HEK293T (cell line): ENCODE results near the gene CEND1.

Experiments used
- ARNT ChIP-seq: fragments of 450-650 bp; IDR thresholded peaks from 2 replicates; pipeline ENCODE4 v1.6.1; 2017; ENCODE audit warnings: mild to moderate bottlenecking
- BHLHE40 ChIP-seq: fragments of 450-650 bp; IDR thresholded peaks from 2 replicates; pipeline ENCODE4 v1.6.1; 2016; ENCODE audit warnings: mild to moderate bottlenecking, moderate library complexity, borderline replicate concordance
- ELF4 ChIP-seq: fragments of 450-650 bp; IDR thresholded peaks from 2 replicates; pipeline ENCODE4 v1.6.1; 2017; ENCODE audit warnings: antibody characterized with exemption
- FOXA1 ChIP-seq: fragments of 450-650 bp; IDR thresholded peaks from 2 replicates; pipeline ENCODE4 v1.6.1; 2016; ENCODE audit warnings: mild to moderate bottlenecking
- FOXK2 ChIP-seq: fragments of 450-650 bp; IDR thresholded peaks from 2 replicates; pipeline ENCODE4 v1.6.1; 2016; ENCODE audit warnings: mild to moderate bottlenecking
- FOXM1 ChIP-seq: fragments of 450-650 bp; IDR thresholded peaks from 2 replicates; pipeline ENCODE4 v1.6.1; 2017; ENCODE audit warnings: mild to moderate bottlenecking, borderline replicate concordance
- HDGF ChIP-seq: fragments of 450-650 bp; IDR thresholded peaks from 2 replicates; pipeline ENCODE4 v1.6.1; 2017; ENCODE audit warnings: antibody characterized with exemption, borderline replicate concordance
- LEF1 ChIP-seq: fragments of 450-650 bp; IDR thresholded peaks from 2 replicates; pipeline ENCODE4 v1.6.1; 2017; ENCODE audit warnings: mild to moderate bottlenecking, borderline replicate concordance
- NFRKB ChIP-seq: fragments of 450-650 bp; IDR thresholded peaks from 2 replicates; pipeline ENCODE4 v1.6.1; 2016; ENCODE audit warnings: mild to moderate bottlenecking, moderate library complexity
- PKNOX1 ChIP-seq: fragments of 450-650 bp; IDR thresholded peaks from 2 replicates; pipeline ENCODE4 v1.6.1; 2016
- SP1 ChIP-seq: fragments of 450-650 bp; IDR thresholded peaks from 2 replicates; pipeline ENCODE4 v1.6.1; 2017
- SUZ12 ChIP-seq: fragments of 450-650 bp; IDR thresholded peaks from 2 replicates; pipeline ENCODE4 v1.6.1; 2016; ENCODE audit warnings: mild to moderate bottlenecking
- TARDBP ChIP-seq: fragments of 450-650 bp; IDR thresholded peaks from 2 replicates; pipeline ENCODE4 v1.6.1; 2016

- TF ChIP-seq BHLHE40 (no peak), PKNOX1 (no peak), HDGF (no peak), SUZ12 (no peak), NFRKB (no peak), FOXK2 (no peak), SP1 (no peak), ARNT (no peak), LEF1 (no peak), ELF4 (no peak), TARDBP (no peak), FOXM1 (no peak), FOXA1 (no peak)
Measured at GRCh38 chr11:828506-829175, 38.8 kb upstream of the CEND1 start.
